ENCODE data around the gene SSR2. TPM values are rescaled to one million over a fixed set of nuclear protein-coding genes. Genes with fewer than 3 reads are reported as not detected.

Gene SSR2
- total RNA-seq, 1 donor from 2014 or later, result 299 TPM

GRCh38 chr1:155982106-155982505 lies 38.6 kb downstream of the SSR2 start:
- Mint-ChIP-seq H3K27me3 (no peaks in the 10 kb centered on the region), H3K36me3 (ENCODE audit: insufficient read depth) (no peaks in the 10 kb centered on the region), H3K9me3 (ENCODE audit: low read depth) (no peaks in the 10 kb centered on the region), H3K27ac (peak overlapping the region; percentile 25), H3K4me1 (ENCODE audit: low read depth) (peaks cover 38% of the 10 kb centered on the region), H3K4me3 (ENCODE audit: low read depth) (no peak overlapping the region)
- TF ChIP-seq CTCF (IDR thresholded peaks at IDR 0.05; ENCODE audit: unreplicated experiment), result no peak
- DNase-seq (ENCODE audit: low spot score, unreplicated experiment), result no peak

DNA sequence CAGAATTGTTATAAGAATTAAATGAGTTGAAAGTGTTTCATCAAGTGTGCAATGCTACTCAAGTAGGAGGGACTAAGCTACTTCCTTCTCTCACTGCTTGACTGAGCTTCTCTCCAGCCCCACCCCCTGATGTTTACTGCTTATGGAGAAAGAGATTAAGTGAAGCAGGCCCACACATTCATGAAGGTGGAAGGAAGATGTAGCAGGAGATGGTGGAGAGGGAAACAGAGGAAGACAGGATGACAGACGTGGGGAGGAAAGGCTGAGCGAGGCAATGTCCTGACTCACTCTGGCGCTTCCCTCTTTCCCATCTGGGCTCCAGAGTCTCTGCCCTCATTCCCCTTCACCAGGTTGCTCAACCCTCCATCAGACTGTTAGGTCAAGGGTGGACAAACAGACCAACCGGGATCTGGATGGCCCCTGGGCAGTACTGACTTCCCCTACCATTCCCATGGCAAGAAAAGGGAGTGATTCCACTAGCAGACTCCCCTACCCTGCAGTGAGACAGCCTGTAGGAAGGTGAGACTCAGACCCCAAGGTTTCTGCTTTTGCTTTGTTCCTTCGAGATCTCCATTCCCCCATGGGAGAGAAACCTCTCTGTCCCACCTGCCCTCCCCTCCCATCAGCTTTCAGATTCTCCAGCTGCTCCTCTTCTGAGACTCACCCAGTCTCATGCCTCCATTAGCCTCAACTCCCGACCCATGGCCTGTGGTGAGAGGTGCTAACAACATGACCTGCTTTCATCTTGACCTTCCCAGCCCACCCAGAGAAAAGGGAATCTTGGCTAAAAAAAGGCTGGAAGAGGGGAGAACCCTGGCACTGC lies 39.3 kb downstream of the SSR2 start:
- H3K4me1 Mint-ChIP-seq (ENCODE audit: low read depth), result peaks cover 44% of the 10 kb centered on the region
- no peak for TF ChIP-seq CTCF (IDR thresholded peaks at IDR 0.05; ENCODE audit: unreplicated experiment)
- no peak overlapping the region for H3K4me3 Mint-ChIP-seq (ENCODE audit: low read depth)
- no peaks in the 10 kb centered on the region for H3K27me3 Mint-ChIP-seq
- no peaks in the 10 kb centered on the region for H3K9me3 Mint-ChIP-seq (ENCODE audit: low read depth)
- no peaks in the 10 kb centered on the region for H3K36me3 Mint-ChIP-seq (ENCODE audit: insufficient read depth)
- DNase-seq (ENCODE audit: low spot score, unreplicated experiment), result no peak
- H3K27ac Mint-ChIP-seq, result peak overlapping the region; percentile 25

GRCh38 chr1:155979597-155980343 lies 41.0 kb downstream of the SSR2 start:
- no peak for TF ChIP-seq CTCF (IDR thresholded peaks at IDR 0.05; ENCODE audit: unreplicated experiment)
- Mint-ChIP-seq H3K36me3 (ENCODE audit: insufficient read depth) (no peaks in the 10 kb centered on the region), H3K4me1 (ENCODE audit: low read depth) (peaks cover 61% of the 10 kb centered on the region), H3K27me3 (no peaks in the 10 kb centered on the region), H3K9me3 (ENCODE audit: low read depth) (no peaks in the 10 kb centered on the region), H3K4me3 (ENCODE audit: low read depth) (peak overlapping the region; percentile 95), H3K27ac (peak overlapping the region; percentile 94)
- no peak for DNase-seq (ENCODE audit: low spot score, unreplicated experiment)

GRCh38 chr1:155978973-155979429 lies 41.8 kb downstream of the SSR2 start:
- H3K27me3 Mint-ChIP-seq, result no peaks in the 10 kb centered on the region
- TF ChIP-seq CTCF (IDR thresholded peaks at IDR 0.05; ENCODE audit: unreplicated experiment), result no peak
- H3K4me1 Mint-ChIP-seq (ENCODE audit: low read depth), result peaks cover 60% of the 10 kb centered on the region
- no peak for DNase-seq (ENCODE audit: low spot score, unreplicated experiment)
- no peaks in the 10 kb centered on the region for H3K36me3 Mint-ChIP-seq (ENCODE audit: insufficient read depth)
- no peaks in the 10 kb centered on the region for H3K9me3 Mint-ChIP-seq (ENCODE audit: low read depth)
- peak overlapping the region; percentile 94 for H3K27ac Mint-ChIP-seq
- peak overlapping the region; percentile 95 for H3K4me3 Mint-ChIP-seq (ENCODE audit: low read depth)

DNA sequence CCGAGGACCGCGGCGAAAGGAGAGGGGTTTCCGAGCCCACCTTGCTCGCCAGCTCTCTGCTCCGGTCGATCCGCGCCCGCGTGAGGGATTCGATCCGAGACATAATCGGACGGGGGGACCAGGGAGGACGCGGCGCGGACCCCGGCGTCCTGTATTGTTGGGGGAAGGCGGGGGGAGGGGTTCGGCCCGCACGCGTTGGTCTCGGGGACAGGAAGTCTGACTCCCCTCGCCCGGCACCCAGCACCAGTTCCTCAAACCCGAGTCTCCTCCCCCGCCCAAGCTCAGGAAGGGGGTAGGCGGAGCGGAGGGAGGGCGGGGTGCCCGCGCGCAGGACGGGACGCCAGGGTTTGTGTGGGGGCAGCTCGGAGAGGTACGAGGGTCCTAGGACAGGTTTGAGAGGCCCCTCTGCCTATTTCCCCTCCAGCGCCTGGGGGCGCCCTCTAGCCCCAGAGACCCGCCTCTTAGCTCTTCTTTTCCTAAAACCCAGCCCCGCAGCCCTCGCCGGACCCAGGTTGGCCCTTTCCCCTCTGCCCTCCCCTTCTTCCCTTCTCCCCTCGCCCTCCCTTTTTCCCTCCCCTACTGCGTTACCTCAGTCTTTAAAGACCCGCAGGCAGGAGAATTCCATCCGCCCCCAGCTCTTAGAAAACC lies 42.3 kb downstream of the SSR2 start, which contains the start of gene ARHGEF2:
Gene ARHGEF2 (minus strand): TSS at position 223 of the 648 bp plus-strand sequence. CDS start 120 bp downstream, at position 103.
- no peaks in the 10 kb centered on the region for H3K9me3 Mint-ChIP-seq (ENCODE audit: low read depth)
- H3K4me1 Mint-ChIP-seq (ENCODE audit: low read depth), result peaks cover 57% of the 10 kb centered on the region

More for the DNA sequence above, 42.3 kb downstream of the SSR2 start, which contains the start of gene ARHGEF2:
- H3K27ac Mint-ChIP-seq, result peak within 1 kb of the TSS; percentile 94
- peak within 1 kb of the TSS; percentile 95 for H3K4me3 Mint-ChIP-seq (ENCODE audit: low read depth)
- TF ChIP-seq CTCF (IDR thresholded peaks at IDR 0.05; ENCODE audit: unreplicated experiment), result peak; percentile 58
- no peaks in the 10 kb centered on the region for H3K36me3 Mint-ChIP-seq (ENCODE audit: insufficient read depth)
- peak; percentile 46 for DNase-seq (ENCODE audit: low spot score, unreplicated experiment)
- no peaks in the 10 kb centered on the region for H3K27me3 Mint-ChIP-seq
